PFSK-1 (cell line): Measurements from ENCODE around the gene ZBBX.

Source experiments
- POLR2AphosphoS5 ChIP-seq: IDR thresholded peaks from 2 replicates; pipeline ENCODE4 v1.6.1; 2012; ENCODE audit warnings: low read depth, mild to moderate bottlenecking, control low read depth, low read length, moderate library complexity
- TAF1 ChIP-seq: IDR thresholded peaks from 2 replicates; pipeline ENCODE4 v1.6.1; 2012; ENCODE audit warnings: low read length, control low read depth, borderline replicate concordance; ENCODE audit not compliant: insufficient read depth
- TF ChIP-seq, protein P1 (sequence below), 2 experiments: IDR thresholded peaks; 2 replicates each; pipeline versions ENCODE4 v1.6.1 to v1.8.0; 2011 to 2012; ENCODE audit warnings: low read depth in 2 of 2, low read length in 2 of 2, control low read depth in 1 of 2, inconsistent platforms in 1 of 2, mild to moderate bottlenecking in 1 of 2, moderate library complexity in 1 of 2; ENCODE audit not compliant: insufficient read depth in 1 of 2

DNA sequence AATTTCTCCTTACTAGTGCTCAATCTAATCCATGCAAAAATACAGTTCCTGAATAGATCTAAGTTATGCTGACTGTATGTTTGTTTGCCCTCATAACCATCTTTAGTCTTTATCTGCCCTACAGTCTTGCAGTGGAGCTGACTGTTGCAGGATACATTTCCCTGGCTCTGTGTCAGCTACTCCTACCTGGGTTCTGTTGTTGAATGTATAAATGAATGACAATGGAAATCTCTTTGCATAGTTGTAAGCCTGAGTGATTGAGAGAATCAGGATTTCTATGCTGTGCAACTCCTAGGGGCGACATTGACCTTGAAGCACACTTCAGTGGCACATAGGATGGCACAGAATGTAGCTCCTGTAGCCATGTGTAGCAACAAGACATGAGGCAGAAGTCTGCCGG is 16.0 kb upstream of the ZBBX start:
- TF ChIP-seq, protein P1, sequence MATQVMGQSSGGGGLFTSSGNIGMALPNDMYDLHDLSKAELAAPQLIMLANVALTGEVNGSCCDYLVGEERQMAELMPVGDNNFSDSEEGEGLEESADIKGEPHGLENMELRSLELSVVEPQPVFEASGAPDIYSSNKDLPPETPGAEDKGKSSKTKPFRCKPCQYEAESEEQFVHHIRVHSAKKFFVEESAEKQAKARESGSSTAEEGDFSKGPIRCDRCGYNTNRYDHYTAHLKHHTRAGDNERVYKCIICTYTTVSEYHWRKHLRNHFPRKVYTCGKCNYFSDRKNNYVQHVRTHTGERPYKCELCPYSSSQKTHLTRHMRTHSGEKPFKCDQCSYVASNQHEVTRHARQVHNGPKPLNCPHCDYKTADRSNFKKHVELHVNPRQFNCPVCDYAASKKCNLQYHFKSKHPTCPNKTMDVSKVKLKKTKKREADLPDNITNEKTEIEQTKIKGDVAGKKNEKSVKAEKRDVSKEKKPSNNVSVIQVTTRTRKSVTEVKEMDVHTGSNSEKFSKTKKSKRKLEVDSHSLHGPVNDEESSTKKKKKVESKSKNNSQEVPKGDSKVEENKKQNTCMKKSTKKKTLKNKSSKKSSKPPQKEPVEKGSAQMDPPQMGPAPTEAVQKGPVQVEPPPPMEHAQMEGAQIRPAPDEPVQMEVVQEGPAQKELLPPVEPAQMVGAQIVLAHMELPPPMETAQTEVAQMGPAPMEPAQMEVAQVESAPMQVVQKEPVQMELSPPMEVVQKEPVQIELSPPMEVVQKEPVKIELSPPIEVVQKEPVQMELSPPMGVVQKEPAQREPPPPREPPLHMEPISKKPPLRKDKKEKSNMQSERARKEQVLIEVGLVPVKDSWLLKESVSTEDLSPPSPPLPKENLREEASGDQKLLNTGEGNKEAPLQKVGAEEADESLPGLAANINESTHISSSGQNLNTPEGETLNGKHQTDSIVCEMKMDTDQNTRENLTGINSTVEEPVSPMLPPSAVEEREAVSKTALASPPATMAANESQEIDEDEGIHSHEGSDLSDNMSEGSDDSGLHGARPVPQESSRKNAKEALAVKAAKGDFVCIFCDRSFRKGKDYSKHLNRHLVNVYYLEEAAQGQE (IDR thresholded peaks at IDR 0.05; ENCODE audit: insufficient read depth in 1 of 2, low read depth in 2 of 2, low read length in 2 of 2), result no peak
- TF ChIP-seq TAF1, result no peak
- no peak for TF ChIP-seq POLR2AphosphoS5
